ENCODE results near the gene SRP9. TPM values are rescaled to one million over a fixed set of nuclear protein-coding genes. Genes with fewer than 3 reads are reported as not detected.
A peak's percentile ranks its signal among the peaks of the same experiment; 100 is the strongest.

Gene SRP9
- total and polyA plus RNA-seq, 4 donors, result 156 to 244 (median 182) TPM

- H3K4me3 ChIP-seq, result no peak overlapping the region
Observed at GRCh38 chr1:225762002-225762441, 15.6 kb upstream of the SRP9 start.

GRCh38 chr1:225762444-225762843 lies 15.2 kb upstream of the SRP9 start:
- no peak overlapping the region for H3K9ac ChIP-seq (ENCODE audit: insufficient read depth in 1 of 2, low read length in 2 of 2)
- H3K36me3 ChIP-seq (ENCODE audit: control insufficient read depth in 4 of 4, insufficient read depth in 4 of 4, low read length in 4 of 4), result no peaks in the 10 kb centered on the region
- no peaks in the 10 kb centered on the region for H3K9me3 ChIP-seq (ENCODE audit: control insufficient read depth in 4 of 4, insufficient read depth in 3 of 4, low read length in 3 of 4)
- WGBS, 2 donors, result 80 to 82% methylated on average over 5 of the region's 5 CpGs
- H3K27me3 ChIP-seq (ENCODE audit: control insufficient read depth in 3 of 3, insufficient read depth in 3 of 3, low read length in 2 of 3), result no peaks in the 10 kb centered on the region
- ATAC-seq (ENCODE audit: insufficient read depth, low FRiP score) (no peak), DNase-seq (no peak)
- no peak for TF ChIP-seq CTCF (IDR thresholded peaks at IDR 0.05; ENCODE audit: control extremely low read depth, extremely low read depth)
- peaks cover 3 to 66% (median 21%) of the 10 kb centered on the region in 5 donors for H3K4me1 ChIP-seq (ENCODE audit: control insufficient read depth in 5 of 5, insufficient read depth in 5 of 5, low read length in 5 of 5)
- no peak overlapping the region for H3K27ac ChIP-seq (ENCODE audit: low read depth in 1 of 2, low read length in 1 of 2)
- H3K4me3 ChIP-seq, result no peak overlapping the region

More at GRCh38 chr1:225762002-225762441, 15.6 kb upstream of the SRP9 start:
- Histone ChIP-seq H3K36me3 (ENCODE audit: control insufficient read depth in 4 of 4, insufficient read depth in 4 of 4, low read length in 4 of 4) (no peaks in the 10 kb centered on the region), H3K9ac (ENCODE audit: insufficient read depth in 1 of 2, low read length in 2 of 2) (no peak overlapping the region), H3K4me1 (ENCODE audit: control insufficient read depth in 5 of 5, insufficient read depth in 5 of 5, low read length in 5 of 5) (peaks cover 3 to 62% (median 19%) of the 10 kb centered on the region in 5 donors), H3K27me3 (ENCODE audit: control insufficient read depth in 3 of 3, insufficient read depth in 3 of 3, low read length in 2 of 3) (no peaks in the 10 kb centered on the region), H3K27ac (ENCODE audit: low read depth in 1 of 2, low read length in 1 of 2) (no peak overlapping the region), H3K9me3 (ENCODE audit: control insufficient read depth in 4 of 4, insufficient read depth in 3 of 4, low read length in 3 of 4) (no peaks in the 10 kb centered on the region)
- DNase-seq (no peak), ATAC-seq (ENCODE audit: insufficient read depth, low FRiP score) (no peak)
- TF ChIP-seq CTCF (IDR thresholded peaks at IDR 0.05; ENCODE audit: control extremely low read depth, extremely low read depth), result no peak
- WGBS, 2 donors, result 87 to 93% methylated on average over 5 of the region's 5 CpGs

- Histone ChIP-seq H3K27me3 (ENCODE audit: control insufficient read depth in 3 of 3, insufficient read depth in 3 of 3, low read length in 2 of 3) (no peaks in the 10 kb centered on the region), H3K9me3 (ENCODE audit: control insufficient read depth in 4 of 4, insufficient read depth in 3 of 4, low read length in 3 of 4) (no peaks in the 10 kb centered on the region), H3K4me1 (ENCODE audit: control insufficient read depth in 5 of 5, insufficient read depth in 5 of 5, low read length in 5 of 5) (peaks cover 10 to 71% (median 36%) of the 10 kb centered on the region in 5 donors), H3K4me3 (no peak overlapping the region), H3K27ac (ENCODE audit: low read depth in 1 of 2, low read length in 1 of 2) (peak overlapping the region; percentile 39 to 48), H3K9ac (ENCODE audit: insufficient read depth in 1 of 2, low read length in 2 of 2) (no peak overlapping the region), H3K36me3 (ENCODE audit: control insufficient read depth in 4 of 4, insufficient read depth in 4 of 4, low read length in 4 of 4) (no peaks in the 10 kb centered on the region)
- 32 to 49% methylated on average over 9 of the region's 9 CpGs for WGBS, 2 donors
- peak; percentile 70 to 93 (median 92) for DNase-seq
- no peak for ATAC-seq (ENCODE audit: insufficient read depth, low FRiP score)
- TF ChIP-seq CTCF (IDR thresholded peaks at IDR 0.05; ENCODE audit: control extremely low read depth, extremely low read depth), result no peak
Observed at GRCh38 chr1:225763716-225764548, 13.7 kb upstream of the SRP9 start.

Data from lung (tissue), 12 donors.